Measurements from ENCODE around the gene MAST4.

DNA sequence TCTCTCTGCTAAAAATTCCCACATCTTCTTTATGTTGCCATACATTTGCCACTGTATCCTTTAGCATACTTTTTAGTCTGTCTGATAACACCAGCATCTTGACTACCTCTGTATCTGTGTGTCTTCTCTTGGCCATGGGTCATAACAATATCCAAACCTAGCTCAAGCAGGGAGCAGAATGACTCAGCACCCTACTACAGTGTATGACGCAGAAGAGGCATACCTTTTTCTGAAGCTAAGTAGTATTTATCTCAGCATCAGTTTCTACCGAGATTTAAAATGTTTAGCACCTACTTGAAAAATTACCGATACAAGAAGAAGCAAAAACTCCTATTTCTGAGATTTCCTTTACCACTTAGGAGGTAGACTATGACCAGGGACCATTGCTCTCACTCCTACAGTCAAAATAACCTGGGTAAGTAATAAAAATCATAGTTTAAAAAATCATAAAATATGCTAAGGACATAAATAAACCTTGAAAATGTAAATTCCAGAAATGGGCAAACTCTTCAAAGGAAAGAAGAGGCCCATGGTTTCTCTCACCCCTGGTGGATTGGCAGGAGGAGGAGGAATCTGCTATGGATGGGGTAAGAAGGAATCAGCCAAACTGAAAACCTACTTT is 286.5 kb downstream of the MAST4 start:
- TF ChIP-seq CTCF (IDR thresholded peaks at IDR 0.05; ENCODE audit: low read depth, low read length, missing input control) = no peak
- no peak for TF ChIP-seq RAD21 (IDR thresholded peaks at IDR 0.05)
- TF ChIP-seq, protein P1, sequence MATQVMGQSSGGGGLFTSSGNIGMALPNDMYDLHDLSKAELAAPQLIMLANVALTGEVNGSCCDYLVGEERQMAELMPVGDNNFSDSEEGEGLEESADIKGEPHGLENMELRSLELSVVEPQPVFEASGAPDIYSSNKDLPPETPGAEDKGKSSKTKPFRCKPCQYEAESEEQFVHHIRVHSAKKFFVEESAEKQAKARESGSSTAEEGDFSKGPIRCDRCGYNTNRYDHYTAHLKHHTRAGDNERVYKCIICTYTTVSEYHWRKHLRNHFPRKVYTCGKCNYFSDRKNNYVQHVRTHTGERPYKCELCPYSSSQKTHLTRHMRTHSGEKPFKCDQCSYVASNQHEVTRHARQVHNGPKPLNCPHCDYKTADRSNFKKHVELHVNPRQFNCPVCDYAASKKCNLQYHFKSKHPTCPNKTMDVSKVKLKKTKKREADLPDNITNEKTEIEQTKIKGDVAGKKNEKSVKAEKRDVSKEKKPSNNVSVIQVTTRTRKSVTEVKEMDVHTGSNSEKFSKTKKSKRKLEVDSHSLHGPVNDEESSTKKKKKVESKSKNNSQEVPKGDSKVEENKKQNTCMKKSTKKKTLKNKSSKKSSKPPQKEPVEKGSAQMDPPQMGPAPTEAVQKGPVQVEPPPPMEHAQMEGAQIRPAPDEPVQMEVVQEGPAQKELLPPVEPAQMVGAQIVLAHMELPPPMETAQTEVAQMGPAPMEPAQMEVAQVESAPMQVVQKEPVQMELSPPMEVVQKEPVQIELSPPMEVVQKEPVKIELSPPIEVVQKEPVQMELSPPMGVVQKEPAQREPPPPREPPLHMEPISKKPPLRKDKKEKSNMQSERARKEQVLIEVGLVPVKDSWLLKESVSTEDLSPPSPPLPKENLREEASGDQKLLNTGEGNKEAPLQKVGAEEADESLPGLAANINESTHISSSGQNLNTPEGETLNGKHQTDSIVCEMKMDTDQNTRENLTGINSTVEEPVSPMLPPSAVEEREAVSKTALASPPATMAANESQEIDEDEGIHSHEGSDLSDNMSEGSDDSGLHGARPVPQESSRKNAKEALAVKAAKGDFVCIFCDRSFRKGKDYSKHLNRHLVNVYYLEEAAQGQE (IDR thresholded peaks at IDR 0.05) = no peak

All from liver (tissue), 3 donors.